HCT116 (cell line): ENCODE results near the gene GP2. TPM values are rescaled to one million over a fixed set of nuclear protein-coding genes. Genes with fewer than 3 reads are reported as not detected.

ENCODE experiments used
- ATAC-seq: fragments of 200-7000 bp; cut with Tn5 transposase; 2 replicates; pipeline ENCODE4 v1.9.1; 2020; ENCODE audit warnings: mild to moderate bottlenecking, moderate library complexity
- BruUV-seq: library from RNA; stranded (reverse); fragments of 400-500 nt; replicated peaks from 2 replicates; lab custom pipeline; 2021; lab: Mats Ljungman, UMichigan
- CTCF ChIA-PET: fragments of 300-600 bp; sonication (Branson Sonifier 250); formaldehyde crosslinking; loops from one replicate; lab custom pipeline; 2021; ENCODE audit warnings: antibody characterized with exemption; lab: Charles Lee
- POLR2A ChIA-PET: fragments of 300-600, 350-600 bp; sonication (Branson Sonifier 250); formaldehyde crosslinking; loops from one replicate; lab custom pipeline; 2021; ENCODE audit warnings: antibody characterized with exemption; lab: Charles Lee
- RAD21 ChIA-PET, 2 experiments: fragments of 300-600 bp; sonication (Branson Sonifier 250); formaldehyde crosslinking; loops; one replicate each; lab custom pipeline; 2023; ENCODE audit warnings: low total read pairs in 2 of 2; ENCODE audit not compliant: uncharacterized antibody in 2 of 2, unreplicated experiment in 2 of 2, low non-redundant PET in 1 of 2; lab: Charles Lee
- DNase-seq: peaks from one replicate; pipeline ENCODE4 v3.0.0-alpha.2; 2010; ENCODE audit warnings: low read depth, low spot score
- H2AFZ ChIP-seq: fragments of 200-600 bp; shearing (Covaris generic), sonication (generic); 2 replicates; pipeline ENCODE4 v1.6.1; 2017; ENCODE audit warnings: low read depth, mixed run types, mixed read lengths, antibody characterized with exemption, low read length; ENCODE audit not compliant: poor library complexity, severe bottlenecking
- H3K27ac ChIP-seq: 2 replicates; pipeline ENCODE4 v1.5.1; 2012; ENCODE audit warnings: low read depth, low read length
- H3K27me3 ChIP-seq: fragments of 200-600 bp; sonication (generic); 2 replicates; pipeline ENCODE4 v1.6.1; 2016; ENCODE audit warnings: mixed run types, low read length, mixed read lengths; ENCODE audit not compliant: insufficient read depth
- H3K36me3 ChIP-seq, 2 experiments: fragments of 200-500 bp in 1 of 2; fragments of 200-600 bp in 1 of 2; sonication (Bioruptor generic) in 1 of 2; sonication (generic) in 1 of 2; 2 replicates each; pipeline versions ENCODE4 v1.5.1 to v1.6.1; 2014 to 2016; ENCODE audit warnings: low read length in 2 of 2, inconsistent platforms in 1 of 2, mixed read lengths in 1 of 2, mixed run types in 1 of 2; ENCODE audit not compliant: insufficient read depth in 2 of 2, control insufficient read depth in 1 of 2
- H3K4me1 ChIP-seq, 2 experiments: fragments of 200-600 bp in 1 of 2; sonication (generic) in 1 of 2; 2 replicates each; pipeline versions ENCODE4 v1.5.1 to v1.6.1; 2012 to 2017; ENCODE audit warnings: low read length in 2 of 2, inconsistent platforms in 1 of 2, mild to moderate bottlenecking in 1 of 2, mixed read lengths in 1 of 2, mixed run types in 1 of 2, moderate library complexity in 1 of 2; ENCODE audit not compliant: insufficient read depth in 2 of 2, control insufficient read depth in 1 of 2
- H3K4me2 ChIP-seq: fragments of 200-600 bp; sonication (generic); 2 replicates; pipeline ENCODE4 v1.6.1; 2017; ENCODE audit warnings: mixed run types, low read length, mixed read lengths
- H3K4me3 ChIP-seq, 2 experiments: fragments of 200-600 bp in 1 of 2; sonication (generic) in 1 of 2; replicated peaks in 1 of 2; 2 replicates each; pipeline ENCODE4 v1.5.1; 2011 to 2016; ENCODE audit warnings: low read length in 2 of 2, control low read depth in 1 of 2, low read depth in 1 of 2, mild to moderate bottlenecking in 1 of 2, mixed read lengths in 1 of 2, mixed run types in 1 of 2
- H3K79me2 ChIP-seq: fragments of 200-600 bp; sonication (generic); 2 replicates; pipeline ENCODE4 v1.6.1; 2017; ENCODE audit warnings: mild to moderate bottlenecking, mixed run types, low read length, moderate library complexity, mixed read lengths; ENCODE audit not compliant: insufficient read depth
- H3K9ac ChIP-seq: fragments of 200-600 bp; sonication (generic); 2 replicates; pipeline ENCODE4 v1.6.1; 2016; ENCODE audit warnings: low read length, mixed read lengths
- H3K9me2 ChIP-seq: fragments of 200-600 bp; sonication (generic), shearing (Covaris generic); 2 replicates; pipeline ENCODE4 v1.6.1; 2017; ENCODE audit warnings: mixed run types, mild to moderate bottlenecking, moderate library complexity; ENCODE audit not compliant: insufficient read depth
- H3K9me3 ChIP-seq, 2 experiments: fragments of 200-500 bp in 1 of 2; fragments of 200-600 bp in 1 of 2; sonication (Bioruptor generic) in 1 of 2; sonication (generic) in 1 of 2; 2 replicates each; pipeline ENCODE4 v1.6.1; 2014 to 2017; ENCODE audit warnings: low read length in 2 of 2, mixed read lengths in 2 of 2, inconsistent platforms in 1 of 2, low read depth in 1 of 2, mild to moderate bottlenecking in 1 of 2, mixed run types in 1 of 2, moderate library complexity in 1 of 2; ENCODE audit not compliant: control insufficient read depth in 1 of 2, insufficient read depth in 1 of 2
- H4K20me1 ChIP-seq: fragments of 200-600 bp; sonication (generic), shearing (Covaris generic); 2 replicates; pipeline ENCODE4 v1.6.1; 2017; ENCODE audit warnings: mixed run types, mild to moderate bottlenecking, moderate library complexity; ENCODE audit not compliant: insufficient read depth
- CEBPB ChIP-seq: IDR thresholded peaks from 2 replicates; pipeline ENCODE4 v1.6.1; 2012; ENCODE audit warnings: low read depth
- EGR1 ChIP-seq: IDR thresholded peaks from 2 replicates; pipeline ENCODE4 v1.6.1; 2012; ENCODE audit warnings: low read depth
- ELF1 ChIP-seq: IDR thresholded peaks from 2 replicates; pipeline ENCODE4 v1.6.1; 2012; ENCODE audit warnings: low read depth, borderline replicate concordance
- EZH2phosphoT487 ChIP-seq: fragments of 200-600 bp; IDR thresholded peaks from 2 replicates; pipeline ENCODE4 v1.6.1; 2018; ENCODE audit warnings: antibody characterized with exemption, borderline replicate concordance
- FOSL1 ChIP-seq: IDR thresholded peaks from 2 replicates; pipeline ENCODE4 v1.6.1; 2012; ENCODE audit warnings: low read depth
- POLR2A ChIP-seq: IDR thresholded peaks from 2 replicates; pipeline ENCODE4 v1.7.0; 2011; ENCODE audit warnings: borderline replicate concordance; ENCODE audit not compliant: insufficient read depth, insufficient read length; ENCODE audit errors: extremely low read depth
- SIN3A ChIP-seq: IDR thresholded peaks from 2 replicates; pipeline ENCODE4 v1.6.1; 2012; ENCODE audit warnings: low read depth
- SP1 ChIP-seq: IDR thresholded peaks from 2 replicates; pipeline ENCODE4 v1.6.1; 2012; ENCODE audit warnings: low read depth
- SRF ChIP-seq: IDR thresholded peaks from 2 replicates; pipeline ENCODE4 v1.6.1; 2012; ENCODE audit warnings: low read depth
- YY1 ChIP-seq: IDR thresholded peaks from 2 replicates; pipeline ENCODE4 v1.6.1; 2011; ENCODE audit warnings: low read length, low read depth, moderate library complexity, mild to moderate bottlenecking; ENCODE audit not compliant: insufficient replicate concordance; ENCODE audit errors: extremely low read depth
- ZFX ChIP-seq: fragments of 450-650 bp; IDR thresholded peaks from 2 replicates; pipeline ENCODE4 v1.6.1; 2017
- ZNF274 ChIP-seq: fragments of 200-500 bp; sonication (Bioruptor generic); IDR thresholded peaks from 2 replicates; pipeline ENCODE4 v1.6.1; 2014; ENCODE audit warnings: mild to moderate bottlenecking, low read depth, low read length, inconsistent platforms
- intact Hi-C: fragments of 100-400 bp; cut with micrococcal nuclease; formaldehyde crosslinking; loops from 2 replicates; pipeline ENCODE4 v1.10.0; 2022
- total RNA-seq: library from RNA; stranded (reverse); gene quantifications from one replicate; pipeline ENCODE4 v1.2.1, GENCODE V29; 2021; ENCODE audit not compliant: unreplicated experiment
- TF ChIP-seq, protein P1 (sequence below), 3 experiments: fragments of 200-600 bp in 1 of 3; sonication (generic) in 1 of 3; IDR thresholded peaks in 2 of 3; conservative IDR thresholded peaks in 1 of 3; 2 replicates each; pipeline ENCODE4 v1.5.1; 2012 to 2017; ENCODE audit warnings: low read depth in 2 of 3, low read length in 2 of 3, antibody characterized with exemption in 1 of 3, borderline replicate concordance in 1 of 3, control low read depth in 1 of 3, mild to moderate bottlenecking in 1 of 3, mixed read lengths in 1 of 3, mixed run types in 1 of 3, moderate library complexity in 1 of 3; ENCODE audit not compliant: insufficient read depth in 1 of 3
- TF ChIP-seq, protein P2 (sequence below): IDR thresholded peaks from 2 replicates; pipeline ENCODE4 v1.6.1; 2012
- TF ChIP-seq, protein P3 (sequence below): IDR thresholded peaks from 2 replicates; pipeline ENCODE4 v1.6.1; 2012; ENCODE audit warnings: low read depth
- TF ChIP-seq, protein P4 (sequence below): IDR thresholded peaks from 2 replicates; pipeline ENCODE4 v1.6.1; 2012

GP2 gene
- total RNA-seq, 1 experiment from 2014 or later, result 8.7 TPM

DNA sequence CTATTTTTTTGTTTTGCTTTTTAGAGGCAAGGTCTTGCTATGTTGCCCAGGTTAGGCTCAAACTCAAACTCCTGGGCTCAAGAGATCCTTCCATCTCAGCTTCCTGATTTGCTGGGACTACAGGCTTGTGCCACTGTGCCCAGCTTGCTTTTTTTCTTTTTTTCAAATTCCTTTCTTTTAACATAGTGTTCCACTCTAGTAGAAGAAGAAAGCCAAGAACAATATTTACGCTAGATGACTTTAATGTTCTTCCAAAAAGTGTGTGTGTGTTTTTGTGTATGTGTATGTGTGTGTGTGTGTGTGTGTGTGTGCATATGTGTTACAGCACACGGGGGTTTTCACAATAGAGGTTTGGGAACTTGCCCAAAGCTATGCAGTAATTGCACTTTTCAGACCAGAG is 35.9 kb upstream of the GP2 start:
- CTCF ChIA-PET, result interaction anchor here (0.7 to 1.0 kb wide), 3 partner anchors 13 to 63 kb away, joined by 3 to 4 read pairs (median 3); no protein-coding TSS in a partner anchor
- intact Hi-C loops, result no loop called here
- Histone ChIP-seq H3K36me3 (no peaks in the 10 kb centered on the region), H3K27ac (no peak overlapping the region), H3K9me3 (no peaks in the 10 kb centered on the region), H3K4me2 (no peak overlapping the region), H3K4me1 (no peaks in the 10 kb centered on the region), H3K9ac (no peak overlapping the region), H3K4me3 (no peak overlapping the region), H2AFZ (no peak overlapping the region), H3K9me2 (no peaks in the 10 kb centered on the region), H3K27me3 (peaks cover 42% of the 10 kb centered on the region; the same call in 1 of the 2 replicates), H3K79me2 (no peaks in the 10 kb centered on the region), H4K20me1 (no peaks in the 10 kb centered on the region)
- no peak for ATAC-seq
- RAD21 ChIA-PET, result no interaction called here
- DNase-seq, result no peak
- no TSS peak for BruUV-seq
- TF ChIP-seq EZH2phosphoT487 (no peak), SIN3A (no peak), FOSL1 (no peak), EGR1 (no peak), SP1 (no peak), ELF1 (no peak), YY1 (no peak), POLR2A (no peak), CEBPB (no peak), ZNF274 (no peak), SRF (no peak), ZFX (no peak)
- TF ChIP-seq, protein P1, sequence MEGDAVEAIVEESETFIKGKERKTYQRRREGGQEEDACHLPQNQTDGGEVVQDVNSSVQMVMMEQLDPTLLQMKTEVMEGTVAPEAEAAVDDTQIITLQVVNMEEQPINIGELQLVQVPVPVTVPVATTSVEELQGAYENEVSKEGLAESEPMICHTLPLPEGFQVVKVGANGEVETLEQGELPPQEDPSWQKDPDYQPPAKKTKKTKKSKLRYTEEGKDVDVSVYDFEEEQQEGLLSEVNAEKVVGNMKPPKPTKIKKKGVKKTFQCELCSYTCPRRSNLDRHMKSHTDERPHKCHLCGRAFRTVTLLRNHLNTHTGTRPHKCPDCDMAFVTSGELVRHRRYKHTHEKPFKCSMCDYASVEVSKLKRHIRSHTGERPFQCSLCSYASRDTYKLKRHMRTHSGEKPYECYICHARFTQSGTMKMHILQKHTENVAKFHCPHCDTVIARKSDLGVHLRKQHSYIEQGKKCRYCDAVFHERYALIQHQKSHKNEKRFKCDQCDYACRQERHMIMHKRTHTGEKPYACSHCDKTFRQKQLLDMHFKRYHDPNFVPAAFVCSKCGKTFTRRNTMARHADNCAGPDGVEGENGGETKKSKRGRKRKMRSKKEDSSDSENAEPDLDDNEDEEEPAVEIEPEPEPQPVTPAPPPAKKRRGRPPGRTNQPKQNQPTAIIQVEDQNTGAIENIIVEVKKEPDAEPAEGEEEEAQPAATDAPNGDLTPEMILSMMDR (IDR thresholded peaks at IDR 0.05 in 2 of 3, conservative IDR thresholded peaks at IDR 0.05 in 1 of 3; ENCODE audit: borderline replicate concordance in 1 of 3, insufficient read depth in 1 of 3, low read depth in 2 of 3, low read length in 2 of 3), result no peak
- TF ChIP-seq, protein P2, sequence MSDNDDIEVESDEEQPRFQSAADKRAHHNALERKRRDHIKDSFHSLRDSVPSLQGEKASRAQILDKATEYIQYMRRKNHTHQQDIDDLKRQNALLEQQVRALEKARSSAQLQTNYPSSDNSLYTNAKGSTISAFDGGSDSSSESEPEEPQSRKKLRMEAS, result no peak
- TF ChIP-seq, protein P3, sequence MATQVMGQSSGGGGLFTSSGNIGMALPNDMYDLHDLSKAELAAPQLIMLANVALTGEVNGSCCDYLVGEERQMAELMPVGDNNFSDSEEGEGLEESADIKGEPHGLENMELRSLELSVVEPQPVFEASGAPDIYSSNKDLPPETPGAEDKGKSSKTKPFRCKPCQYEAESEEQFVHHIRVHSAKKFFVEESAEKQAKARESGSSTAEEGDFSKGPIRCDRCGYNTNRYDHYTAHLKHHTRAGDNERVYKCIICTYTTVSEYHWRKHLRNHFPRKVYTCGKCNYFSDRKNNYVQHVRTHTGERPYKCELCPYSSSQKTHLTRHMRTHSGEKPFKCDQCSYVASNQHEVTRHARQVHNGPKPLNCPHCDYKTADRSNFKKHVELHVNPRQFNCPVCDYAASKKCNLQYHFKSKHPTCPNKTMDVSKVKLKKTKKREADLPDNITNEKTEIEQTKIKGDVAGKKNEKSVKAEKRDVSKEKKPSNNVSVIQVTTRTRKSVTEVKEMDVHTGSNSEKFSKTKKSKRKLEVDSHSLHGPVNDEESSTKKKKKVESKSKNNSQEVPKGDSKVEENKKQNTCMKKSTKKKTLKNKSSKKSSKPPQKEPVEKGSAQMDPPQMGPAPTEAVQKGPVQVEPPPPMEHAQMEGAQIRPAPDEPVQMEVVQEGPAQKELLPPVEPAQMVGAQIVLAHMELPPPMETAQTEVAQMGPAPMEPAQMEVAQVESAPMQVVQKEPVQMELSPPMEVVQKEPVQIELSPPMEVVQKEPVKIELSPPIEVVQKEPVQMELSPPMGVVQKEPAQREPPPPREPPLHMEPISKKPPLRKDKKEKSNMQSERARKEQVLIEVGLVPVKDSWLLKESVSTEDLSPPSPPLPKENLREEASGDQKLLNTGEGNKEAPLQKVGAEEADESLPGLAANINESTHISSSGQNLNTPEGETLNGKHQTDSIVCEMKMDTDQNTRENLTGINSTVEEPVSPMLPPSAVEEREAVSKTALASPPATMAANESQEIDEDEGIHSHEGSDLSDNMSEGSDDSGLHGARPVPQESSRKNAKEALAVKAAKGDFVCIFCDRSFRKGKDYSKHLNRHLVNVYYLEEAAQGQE, result no peak
- TF ChIP-seq, protein P4, sequence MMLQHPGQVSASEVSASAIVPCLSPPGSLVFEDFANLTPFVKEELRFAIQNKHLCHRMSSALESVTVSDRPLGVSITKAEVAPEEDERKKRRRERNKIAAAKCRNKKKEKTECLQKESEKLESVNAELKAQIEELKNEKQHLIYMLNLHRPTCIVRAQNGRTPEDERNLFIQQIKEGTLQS, result no peak
- POLR2A ChIA-PET, result no interaction called here
